NT2/D1 (cell line): ENCODE data around the gene RIPOR2.
"Not testable (repeated sequence)": the region's sequence is repeated elsewhere in the genome, so short reads cannot be mapped to it uniquely, and the experiment has no call there.

Source experiments
- DNase-seq: peaks from one replicate; pipeline ENCODE4 v3.0.0-alpha.2; 2011; ENCODE audit warnings: low read depth, low spot score
- H3K27me3 ChIP-seq: 2 replicates; pipeline ENCODE4 v1.6.0; 2011; ENCODE audit warnings: mild to moderate bottlenecking; ENCODE audit not compliant: insufficient read length, insufficient read depth
- H3K36me3 ChIP-seq: 2 replicates; pipeline ENCODE4 v1.6.1; 2011; ENCODE audit warnings: mild to moderate bottlenecking, low read length, mixed read lengths; ENCODE audit not compliant: insufficient read depth, insufficient read length
- H3K4me1 ChIP-seq: 2 replicates; pipeline ENCODE4 v1.5.1; 2011; ENCODE audit not compliant: insufficient read depth, insufficient read length
- H3K4me3 ChIP-seq: 2 replicates; pipeline ENCODE4 v1.5.1; 2011; ENCODE audit warnings: low read depth; ENCODE audit not compliant: insufficient read length
- H3K9ac ChIP-seq: 2 replicates; pipeline ENCODE4 v1.6.0; 2011; ENCODE audit warnings: low read depth; ENCODE audit not compliant: insufficient read length
- H3K9me3 ChIP-seq: 2 replicates; pipeline ENCODE4 v1.5.1; 2011; ENCODE audit warnings: mild to moderate bottlenecking, low read length; ENCODE audit not compliant: insufficient read depth
- SUZ12 ChIP-seq: IDR thresholded peaks from 2 replicates; pipeline ENCODE4 v1.6.1; 2011; ENCODE audit not compliant: insufficient read length, insufficient read depth; ENCODE audit errors: extremely low read depth
- YY1 ChIP-seq: IDR thresholded peaks from 2 replicates; pipeline ENCODE4 v1.6.1; 2011; ENCODE audit not compliant: insufficient read length, insufficient read depth
- ZNF274 ChIP-seq: IDR thresholded peaks from 2 replicates; pipeline ENCODE4 v1.6.1; 2011; ENCODE audit warnings: mild to moderate bottlenecking, low read depth, low read length

RIPOR2 gene

GRCh38 chr6:24929242-24929641, 6.5 kb downstream of the RIPOR2 start:
- no peaks in the 10 kb centered on the region for H3K27me3 ChIP-seq
- H3K9ac ChIP-seq: no peak overlapping the region
- H3K9me3 ChIP-seq: no peaks in the 10 kb centered on the region
- TF ChIP-seq YY1 (no peak), SUZ12 (no peak), ZNF274 (no peak)
- no peak overlapping the region for H3K4me3 ChIP-seq
- no peaks in the 10 kb centered on the region for H3K36me3 ChIP-seq
- no peaks in the 10 kb centered on the region for H3K4me1 ChIP-seq
- DNase-seq: no peak

GRCh38 chr6:24927985-24928745, 7.6 kb downstream of the RIPOR2 start:
- H3K4me1 ChIP-seq: no peaks in the 10 kb centered on the region
- no peaks in the 10 kb centered on the region for H3K36me3 ChIP-seq
- no peak for DNase-seq
- TF ChIP-seq ZNF274: no peak
- TF ChIP-seq SUZ12: no peak
- TF ChIP-seq YY1: no peak
- H3K9me3 ChIP-seq: no peaks in the 10 kb centered on the region
- H3K9ac ChIP-seq: no peak overlapping the region
- no peaks in the 10 kb centered on the region for H3K27me3 ChIP-seq
- no peak overlapping the region for H3K4me3 ChIP-seq

- Histone ChIP-seq H3K36me3 (no peaks in the 10 kb centered on the region), H3K4me1 (no peaks in the 10 kb centered on the region), H3K27me3 (no peaks in the 10 kb centered on the region), H3K9me3 (no peaks in the 10 kb centered on the region), H3K9ac (no peak overlapping the region), H3K4me3 (no peak overlapping the region)
- DNase-seq: no peak
- TF ChIP-seq YY1 (no peak), ZNF274 (no peak), SUZ12 (no peak)
Measured at GRCh38 chr6:24927277-24927955, 8.3 kb downstream of the RIPOR2 start.

GRCh38 chr6:24926647-24927046, 9.1 kb downstream of the RIPOR2 start:
- H3K9ac ChIP-seq, H3K4me3 ChIP-seq, H3K9me3 ChIP-seq, H3K27me3 ChIP-seq, H3K4me1 ChIP-seq, DNase-seq, H3K36me3 ChIP-seq: not testable (repeated sequence)

- Histone ChIP-seq H3K9ac (no peak overlapping the region), H3K4me1 (no peaks in the 10 kb centered on the region), H3K9me3 (no peaks in the 10 kb centered on the region), H3K36me3 (no peaks in the 10 kb centered on the region), H3K4me3 (no peak overlapping the region), H3K27me3 (no peaks in the 10 kb centered on the region)
- TF ChIP-seq YY1 (no peak), SUZ12 (no peak), ZNF274 (no peak)
- no peak for DNase-seq
Measured at GRCh38 chr6:24926192-24926591, 9.6 kb downstream of the RIPOR2 start.

GRCh38 chr6:24925661-24926060, 10.1 kb downstream of the RIPOR2 start:
- no peak overlapping the region for H3K9ac ChIP-seq
- no peak for DNase-seq
- H3K27me3 ChIP-seq: no peaks in the 10 kb centered on the region
- H3K9me3 ChIP-seq: no peaks in the 10 kb centered on the region
- no peak for TF ChIP-seq YY1
- no peak for TF ChIP-seq ZNF274
- no peak for TF ChIP-seq SUZ12
- no peak overlapping the region for H3K4me3 ChIP-seq
- no peaks in the 10 kb centered on the region for H3K36me3 ChIP-seq
- no peaks in the 10 kb centered on the region for H3K4me1 ChIP-seq

GRCh38 chr6:24924580-24925356, 11.0 kb downstream of the RIPOR2 start:
- Histone ChIP-seq H3K9ac (no peak overlapping the region), H3K9me3 (no peaks in the 10 kb centered on the region), H3K27me3 (no peaks in the 10 kb centered on the region), H3K4me3 (no peak overlapping the region), H3K36me3 (no peaks in the 10 kb centered on the region), H3K4me1 (no peaks in the 10 kb centered on the region)
- DNase-seq: no peak
- TF ChIP-seq YY1 (no peak), ZNF274 (no peak), SUZ12 (no peak)
